ENCODE results near the gene KPTN.

Gene KPTN

GRCh38 chr19:47435883-47436417 lies 48.1 kb downstream of the KPTN start:
- H3K27me3 Mint-ChIP-seq, result peaks cover 43% of the 10 kb centered on the region
- peaks cover 12% of the 10 kb centered on the region for H3K4me1 Mint-ChIP-seq (ENCODE audit: low read depth)
- H3K27ac Mint-ChIP-seq, result no peak overlapping the region
- no peaks in the 10 kb centered on the region for H3K36me3 Mint-ChIP-seq (ENCODE audit: low read depth)
- intact Hi-C loops (cut with micrococcal nuclease), result loop anchor here (1.0 to 10.0 kb wide), 4 partner anchors 49 to 271 kb away; partner anchors contain the start of genes KPTN and NAPA
- no peaks in the 10 kb centered on the region for H3K9me3 Mint-ChIP-seq
- no peak overlapping the region for H3K4me3 Mint-ChIP-seq

- H3K27ac Mint-ChIP-seq, result no peak overlapping the region
- peaks cover 17% of the 10 kb centered on the region for H3K4me1 Mint-ChIP-seq (ENCODE audit: low read depth)
- no peaks in the 10 kb centered on the region for H3K9me3 Mint-ChIP-seq
- H3K36me3 Mint-ChIP-seq (ENCODE audit: low read depth), result no peaks in the 10 kb centered on the region
- peaks cover 41% of the 10 kb centered on the region for H3K27me3 Mint-ChIP-seq
- H3K4me3 Mint-ChIP-seq, result no peak overlapping the region
- intact Hi-C loops (cut with micrococcal nuclease), result loop anchor here (5.0 to 10.0 kb wide), 2 partner anchors 50 to 82 kb away; partner anchors contain the start of genes KPTN and NAPA
Observed at GRCh38 chr19:47435196-47435595, 48.8 kb downstream of the KPTN start.

- intact Hi-C loops (cut with micrococcal nuclease), result loop anchor here (10.0 kb wide), 1 partner anchor 51 kb away; the partner anchor contains the start of gene KPTN
- Mint-ChIP-seq H3K27me3 (peaks cover 37% of the 10 kb centered on the region), H3K4me3 (no peak overlapping the region), H3K9me3 (no peaks in the 10 kb centered on the region), H3K27ac (no peak overlapping the region), H3K4me1 (ENCODE audit: low read depth) (peaks cover 25% of the 10 kb centered on the region), H3K36me3 (ENCODE audit: low read depth) (no peaks in the 10 kb centered on the region)
Observed at GRCh38 chr19:47434088-47434487, 49.9 kb downstream of the KPTN start.

GRCh38 chr19:47433121-47433520 lies 50.9 kb downstream of the KPTN start:
- peaks cover 25% of the 10 kb centered on the region for H3K4me1 Mint-ChIP-seq (ENCODE audit: low read depth)
- H3K27me3 Mint-ChIP-seq, result peaks cover 31% of the 10 kb centered on the region
- intact Hi-C loops (cut with micrococcal nuclease), result loop anchor here (10.0 kb wide), 1 partner anchor 52 kb away; the partner anchor contains the start of gene KPTN
- no peak overlapping the region for H3K27ac Mint-ChIP-seq
- no peaks in the 10 kb centered on the region for H3K36me3 Mint-ChIP-seq (ENCODE audit: low read depth)
- H3K4me3 Mint-ChIP-seq, result no peak overlapping the region
- no peaks in the 10 kb centered on the region for H3K9me3 Mint-ChIP-seq

- Mint-ChIP-seq H3K4me3 (no peak overlapping the region), H3K27ac (no peak overlapping the region), H3K27me3 (peaks cover 25% of the 10 kb centered on the region), H3K9me3 (no peaks in the 10 kb centered on the region), H3K36me3 (ENCODE audit: low read depth) (no peaks in the 10 kb centered on the region), H3K4me1 (ENCODE audit: low read depth) (peaks cover 25% of the 10 kb centered on the region)
- intact Hi-C loops (cut with micrococcal nuclease), result loop anchor here (10.0 kb wide), 1 partner anchor 52 kb away; the partner anchor contains the start of gene KPTN
Observed at GRCh38 chr19:47432499-47432898, 51.5 kb downstream of the KPTN start.

- H3K4me3 Mint-ChIP-seq, result no peak overlapping the region
- no peak overlapping the region for H3K27ac Mint-ChIP-seq
- intact Hi-C loops (cut with micrococcal nuclease), result loop anchor here (10.0 kb wide), 1 partner anchor 53 kb away; the partner anchor contains the start of gene KPTN
- no peaks in the 10 kb centered on the region for H3K9me3 Mint-ChIP-seq
- no peaks in the 10 kb centered on the region for H3K36me3 Mint-ChIP-seq (ENCODE audit: low read depth)
- peaks cover 24% of the 10 kb centered on the region for H3K4me1 Mint-ChIP-seq (ENCODE audit: low read depth)
- H3K27me3 Mint-ChIP-seq, result peaks cover 21% of the 10 kb centered on the region
Observed at GRCh38 chr19:47432091-47432490, 51.9 kb downstream of the KPTN start.

- Mint-ChIP-seq H3K4me3 (peak overlapping the region; percentile 60), H3K27me3 (peaks cover 15% of the 10 kb centered on the region), H3K4me1 (ENCODE audit: low read depth) (peaks cover 20% of the 10 kb centered on the region), H3K27ac (peak overlapping the region; percentile 42), H3K9me3 (no peaks in the 10 kb centered on the region), H3K36me3 (ENCODE audit: low read depth) (no peaks in the 10 kb centered on the region)
- intact Hi-C loops (cut with micrococcal nuclease), result loop anchor here (10.0 kb wide), 1 partner anchor 55 kb away; the partner anchor contains the start of gene KPTN
Observed at GRCh38 chr19:47430041-47430802, 53.8 kb downstream of the KPTN start.

GRCh38 chr19:47429140-47429793 lies 54.8 kb downstream of the KPTN start:
- no peaks in the 10 kb centered on the region for H3K9me3 Mint-ChIP-seq
- peak overlapping the region; percentile 42 for H3K27ac Mint-ChIP-seq
- peaks cover 16% of the 10 kb centered on the region for H3K27me3 Mint-ChIP-seq

GRCh38 chr19:47428177-47428894 lies 55.7 kb downstream of the KPTN start:
- no peaks in the 10 kb centered on the region for H3K9me3 Mint-ChIP-seq
- peaks cover 20% of the 10 kb centered on the region for H3K27me3 Mint-ChIP-seq
- peaks cover 20% of the 10 kb centered on the region for H3K4me1 Mint-ChIP-seq (ENCODE audit: low read depth)
- H3K27ac Mint-ChIP-seq, result no peak overlapping the region
- intact Hi-C loops (cut with micrococcal nuclease), result no loop called here
- no peaks in the 10 kb centered on the region for H3K36me3 Mint-ChIP-seq (ENCODE audit: low read depth)
- no peak overlapping the region for H3K4me3 Mint-ChIP-seq

More at GRCh38 chr19:47429140-47429793, 54.8 kb downstream of the KPTN start:
- no peaks in the 10 kb centered on the region for H3K36me3 Mint-ChIP-seq (ENCODE audit: low read depth)
- H3K4me3 Mint-ChIP-seq, result peak overlapping the region; percentile 57
- peaks cover 20% of the 10 kb centered on the region for H3K4me1 Mint-ChIP-seq (ENCODE audit: low read depth)
- intact Hi-C loops (cut with micrococcal nuclease), result no loop called here

GRCh38 chr19:47427241-47428176 lies 56.5 kb downstream of the KPTN start:
- H3K27ac Mint-ChIP-seq, result no peak overlapping the region
- H3K4me1 Mint-ChIP-seq (ENCODE audit: low read depth), result peaks cover 20% of the 10 kb centered on the region
- intact Hi-C loops (cut with micrococcal nuclease), result no loop called here
- no peaks in the 10 kb centered on the region for H3K9me3 Mint-ChIP-seq
- no peak overlapping the region for H3K4me3 Mint-ChIP-seq
- H3K27me3 Mint-ChIP-seq, result peaks cover 28% of the 10 kb centered on the region
- H3K36me3 Mint-ChIP-seq (ENCODE audit: low read depth), result no peaks in the 10 kb centered on the region
